ENCODE results near the gene FAM193B.
A peak's percentile ranks its signal among the peaks of the same experiment; 100 is the strongest.

The FAM193B gene

GRCh38 chr5:177500685-177501522, 53.5 kb downstream of the FAM193B start:
- DNase-seq (ENCODE audit: low read depth) = peak; percentile 76

- no peak for DNase-seq (ENCODE audit: low read depth)
Observed at GRCh38 chr5:177499842-177500241, 54.5 kb downstream of the FAM193B start.

- no peak for DNase-seq (ENCODE audit: low read depth)
Observed at GRCh38 chr5:177498013-177498787, 56.2 kb downstream of the FAM193B start.

DNA sequence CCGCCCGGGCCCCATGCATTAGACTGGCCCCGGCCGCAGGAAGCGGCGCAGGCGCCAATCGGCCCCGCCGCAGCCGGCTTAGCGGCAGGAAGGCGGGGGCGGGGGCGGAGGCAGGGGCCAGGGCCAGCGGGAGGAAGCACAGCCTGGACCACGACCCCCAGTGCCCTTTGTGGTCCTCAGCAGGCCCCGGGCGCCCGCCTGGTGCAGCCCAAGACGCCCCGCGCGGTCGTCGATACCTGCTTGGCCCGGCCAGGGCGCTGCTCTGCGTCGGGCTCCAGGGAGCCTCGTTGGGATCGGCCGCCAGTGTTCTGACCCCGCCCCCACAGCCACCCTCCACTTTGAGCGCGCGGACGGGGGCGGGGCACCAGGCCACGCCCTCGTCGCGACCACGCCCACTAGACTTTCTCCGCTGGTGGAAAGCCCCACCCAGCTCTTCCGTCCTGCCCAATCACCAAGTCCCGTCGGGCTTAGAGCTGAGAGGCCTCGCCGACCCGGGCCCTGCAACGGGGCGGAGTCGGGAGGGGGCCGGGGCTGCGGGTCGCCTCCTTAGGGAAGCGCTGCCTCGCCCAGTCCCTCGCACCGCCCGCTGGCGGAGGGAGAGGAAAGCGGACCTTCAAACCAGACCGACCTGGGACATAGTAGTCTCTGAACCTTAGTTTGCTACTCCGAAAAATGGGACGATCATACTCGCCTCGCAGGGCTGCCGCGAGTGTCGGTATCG, 56.9 kb downstream of the FAM193B start, which contains the start of gene PDLIM7:
PDLIM7 (minus strand) TSS at position 313 of the 721 bp plus-strand sequence. CDS start 1,092 bp downstream, outside the sequence.
- peak; percentile 96 for DNase-seq (ENCODE audit: low read depth)

- DNase-seq (ENCODE audit: low read depth) = no peak
Observed at GRCh38 chr5:177496727-177497291, 57.6 kb downstream of the FAM193B start.

DNA sequence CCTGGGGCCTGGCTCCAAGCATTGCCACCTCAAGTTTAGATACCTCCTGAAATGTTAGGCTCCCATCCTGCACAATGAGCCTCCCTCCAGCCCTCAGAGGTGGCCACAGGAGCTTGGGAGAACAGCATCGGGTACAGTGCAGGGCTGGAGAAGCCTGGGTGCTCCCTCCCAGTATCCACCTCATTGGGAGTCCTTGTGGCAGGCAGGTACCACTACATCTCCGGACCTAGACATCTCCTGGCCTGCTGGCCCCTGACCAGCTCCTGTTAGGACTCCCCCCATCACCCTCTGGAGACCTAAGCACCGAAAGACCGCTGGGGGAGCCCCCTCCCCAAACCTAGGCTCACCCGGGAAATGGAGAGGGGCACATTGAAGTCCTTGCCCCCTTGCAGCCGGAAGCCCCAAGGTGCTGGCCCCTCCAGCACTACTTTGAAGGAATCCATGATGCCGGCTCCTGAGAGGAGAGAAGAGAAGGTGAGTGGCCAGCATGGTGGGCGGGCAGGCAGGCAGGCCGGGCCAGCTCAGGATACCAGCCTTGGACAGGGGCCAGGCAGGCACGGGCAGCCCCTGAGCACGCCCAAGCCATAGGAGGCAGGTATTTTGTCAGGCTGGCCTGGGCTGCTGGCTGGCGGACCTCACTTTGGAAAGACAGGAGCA, 58.2 kb downstream of the FAM193B start:
- no peak for DNase-seq (ENCODE audit: low read depth)

DNA sequence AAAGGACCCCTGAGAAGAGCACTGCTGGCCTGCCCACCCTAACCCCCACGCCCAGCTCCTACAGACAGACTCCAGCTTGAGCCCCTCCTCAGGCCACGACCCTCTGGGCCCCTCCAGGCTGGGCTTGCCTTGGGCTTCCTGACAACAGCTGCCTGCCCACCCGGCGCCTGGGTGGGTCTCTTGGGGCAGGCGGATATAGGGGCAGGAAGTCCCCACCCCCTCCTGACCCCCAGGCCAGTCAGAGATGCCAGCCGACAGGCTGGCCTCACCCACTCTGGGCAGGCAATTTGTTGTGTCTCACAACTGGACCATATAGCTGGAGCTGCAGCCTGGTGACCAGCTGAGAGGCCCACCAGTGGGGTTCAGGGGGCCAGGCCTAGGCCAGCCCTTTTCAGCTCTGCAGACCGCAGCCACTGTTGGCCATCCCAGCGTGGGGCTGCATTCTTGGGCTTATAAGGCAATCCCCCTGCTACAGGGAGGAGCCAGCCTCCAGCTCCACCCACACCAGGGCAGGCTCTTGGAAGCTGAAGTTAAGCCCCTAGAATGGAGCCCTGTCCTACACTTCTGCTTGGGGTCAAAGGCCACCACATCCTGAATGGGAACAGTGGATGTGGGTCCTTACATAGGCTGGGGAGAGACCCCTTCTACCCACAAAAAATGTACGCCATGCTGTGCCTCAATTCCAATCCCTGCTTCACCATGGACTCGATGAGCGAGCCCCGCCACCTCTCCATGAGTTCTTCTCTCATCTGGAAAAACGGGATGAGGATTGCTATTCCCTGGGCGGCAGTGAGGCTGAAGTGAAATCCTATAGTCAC, 58.9 kb downstream of the FAM193B start:
- no peak for DNase-seq (ENCODE audit: low read depth)

GRCh38 chr5:177494346-177495195, 59.8 kb downstream of the FAM193B start:
- DNase-seq (ENCODE audit: low read depth) = no peak

GRCh38 chr5:177493795-177494345, 60.5 kb downstream of the FAM193B start:
- DNase-seq (ENCODE audit: low read depth) = no peak

GRCh38 chr5:177492841-177493240, 61.5 kb downstream of the FAM193B start:
- no peak for DNase-seq (ENCODE audit: low read depth)

GRCh38 chr5:177491983-177492746, 62.2 kb downstream of the FAM193B start:
- no peak for DNase-seq (ENCODE audit: low read depth)

DNA sequence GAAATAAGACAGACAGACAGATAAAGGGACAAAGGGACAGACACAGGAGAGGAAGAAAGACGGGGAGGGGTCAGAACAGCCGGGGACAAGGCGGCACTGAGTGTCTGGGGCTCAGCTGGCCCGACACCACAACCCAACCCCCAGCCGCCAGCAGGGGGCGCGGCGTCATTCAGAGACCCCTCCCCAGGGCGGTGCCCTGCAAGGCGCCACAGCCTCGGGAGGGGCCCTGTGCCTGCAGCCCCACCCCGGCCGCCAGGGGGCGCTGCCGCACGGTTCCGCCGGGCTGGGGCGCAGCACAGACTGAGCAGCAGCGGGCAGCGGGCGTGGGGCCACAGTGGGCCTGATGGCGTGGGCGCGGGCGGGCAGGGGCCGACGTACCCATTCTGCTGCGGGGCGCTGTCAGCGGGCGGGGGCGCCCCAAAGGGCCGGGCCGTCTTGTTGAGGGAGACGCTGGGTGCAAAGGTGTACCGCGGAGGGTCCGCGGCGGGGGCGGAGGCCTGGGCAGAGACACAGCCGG, 62.9 kb downstream of the FAM193B start:
- peak; percentile 52 for DNase-seq (ENCODE audit: low read depth)

- no peak for DNase-seq (ENCODE audit: low read depth)
Observed at GRCh38 chr5:177490992-177491391, 63.4 kb downstream of the FAM193B start.

- DNase-seq (ENCODE audit: low read depth) = no peak
Observed at GRCh38 chr5:177490311-177490991, 63.9 kb downstream of the FAM193B start.

GRCh38 chr5:177489119-177489716, 65.1 kb downstream of the FAM193B start:
- DNase-seq (ENCODE audit: low read depth) = no peak

GRCh38 chr5:177487975-177488374, 66.4 kb downstream of the FAM193B start:
- no peak for DNase-seq (ENCODE audit: low read depth)

DNA sequence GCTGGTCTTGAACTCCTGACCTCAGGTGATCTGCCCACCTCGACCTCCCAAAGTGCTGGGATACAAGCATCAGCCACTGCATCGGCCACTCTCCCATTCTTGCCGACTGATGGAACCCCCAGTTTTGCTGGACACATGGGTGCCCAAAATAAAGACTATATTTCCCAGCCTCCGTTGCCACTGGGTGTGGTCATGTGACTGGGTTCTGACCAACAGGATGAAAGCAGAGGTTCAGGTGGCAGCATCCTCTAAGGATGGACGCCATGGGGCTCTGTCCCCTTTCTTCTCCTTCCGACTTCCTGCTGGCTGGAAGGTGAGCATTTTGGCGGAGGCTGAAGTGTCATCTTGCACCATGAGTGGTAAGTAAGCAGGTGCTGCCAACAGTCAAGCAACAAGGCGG, 67.2 kb downstream of the FAM193B start:
- no peak for DNase-seq (ENCODE audit: low read depth)
